Panc1 (cell line): ENCODE measurements around the gene RNU6-8. TPM values are rescaled to one million over a fixed set of nuclear protein-coding genes. Genes with fewer than 3 reads are reported as not detected.

Source experiments
- ATAC-seq: fragments of 200-7000 bp; cut with Tn5 transposase; 2 replicates; pipeline ENCODE4 v1.9.1; 2020; ENCODE audit warnings: mild to moderate bottlenecking, moderate library complexity
- BruUV-seq: library from RNA; stranded (reverse); fragments of 400-500 nt; replicated peaks from 2 replicates; lab custom pipeline; 2021; lab: Mats Ljungman, UMichigan
- CTCF ChIA-PET: fragments of 300-600 bp; sonication (Branson Sonifier 250); formaldehyde crosslinking; loops from one replicate; lab custom pipeline; 2022; ENCODE audit warnings: antibody characterized with exemption; lab: Charles Lee
- POLR2A ChIA-PET: fragments of 300-600 bp; sonication (Branson Sonifier 250); formaldehyde crosslinking; loops from one replicate; lab custom pipeline; 2022; ENCODE audit warnings: antibody characterized with exemption; lab: Charles Lee
- DNase-seq: peaks from one replicate; pipeline ENCODE4 v3.0.0-alpha.2; 2010; ENCODE audit warnings: low read depth, low spot score
- H3K27ac ChIP-seq: 2 replicates; pipeline ENCODE4 v1.5.1; 2011; ENCODE audit warnings: mild to moderate bottlenecking, low read length, inconsistent platforms
- H3K27me3 ChIP-seq: fragments of 200-500 bp; sonication (Bioruptor generic); 2 replicates; pipeline ENCODE4 v1.6.0; 2014; ENCODE audit warnings: low read length, inconsistent platforms; ENCODE audit not compliant: control insufficient read depth, insufficient read depth
- H3K36me3 ChIP-seq: fragments of 200-500 bp; sonication (Bioruptor generic); 2 replicates; pipeline ENCODE4 v1.5.1; 2014; ENCODE audit warnings: inconsistent platforms, mild to moderate bottlenecking, low read length, moderate library complexity; ENCODE audit not compliant: control insufficient read depth, insufficient read depth
- H3K4me1 ChIP-seq: 2 replicates; pipeline ENCODE4 v1.5.1; 2011; ENCODE audit warnings: inconsistent platforms, mild to moderate bottlenecking, low read length, moderate library complexity; ENCODE audit not compliant: control insufficient read depth, insufficient read depth
- H3K4me3 ChIP-seq, 2 experiments: 2 replicates each; pipeline ENCODE4 v1.5.1; 2011 to 2012; ENCODE audit warnings: low read depth in 2 of 2, low read length in 2 of 2, mild to moderate bottlenecking in 2 of 2, inconsistent platforms in 1 of 2, moderate library complexity in 1 of 2
- H3K9me3 ChIP-seq: fragments of 200-500 bp; sonication (Bioruptor generic); 2 replicates; pipeline ENCODE4 v1.5.1; 2014; ENCODE audit warnings: low read depth, mild to moderate bottlenecking, inconsistent platforms, low read length, moderate library complexity; ENCODE audit not compliant: control insufficient read depth, insufficient read depth
- POLR2AphosphoS5 ChIP-seq: IDR thresholded peaks from 2 replicates; pipeline ENCODE4 v1.6.1; 2012; ENCODE audit warnings: mild to moderate bottlenecking, low read depth, low read length, moderate library complexity
- REST ChIP-seq, 2 experiments: IDR thresholded peaks; 2 replicates each; pipeline ENCODE4 v1.6.1; 2011 to 2012; ENCODE audit warnings: low read depth in 2 of 2, control low read depth in 1 of 2, low read length in 1 of 2, mild to moderate bottlenecking in 1 of 2, moderate library complexity in 1 of 2; ENCODE audit not compliant: insufficient read depth in 1 of 2
- SIN3A ChIP-seq: IDR thresholded peaks from 2 replicates; pipeline ENCODE4 v1.6.1; 2012; ENCODE audit warnings: low read depth, mild to moderate bottlenecking, low read length, moderate library complexity, borderline replicate concordance; ENCODE audit not compliant: insufficient read depth
- TCF7L2 ChIP-seq: IDR thresholded peaks from 2 replicates; pipeline ENCODE4 v1.6.1; 2011; ENCODE audit warnings: mild to moderate bottlenecking, low read depth, low read length, inconsistent platforms
- in situ Hi-C: cut with HindIII; loops from 2 replicates; pipeline ENCODE4 v1.10.0; 2016; ENCODE audit warnings: low sequenced_read_pairs, low pct_unique_long_range_greater_than_20kb
- intact Hi-C: fragments of 100-400 bp; cut with micrococcal nuclease; formaldehyde crosslinking; loops from one replicate; pipeline ENCODE4 v1.10.0; 2022; ENCODE audit not compliant: unreplicated experiment
- total RNA-seq: library from RNA; stranded (reverse); gene quantifications from one replicate; pipeline ENCODE4 v1.2.1, GENCODE V29; 2021; ENCODE audit not compliant: unreplicated experiment
- TF ChIP-seq, protein P1 (sequence below): fragments of 450-650 bp; IDR thresholded peaks from 2 replicates; pipeline ENCODE4 v1.5.1; 2017; ENCODE audit warnings: mild to moderate bottlenecking

Gene RNU6-8
- total RNA-seq, 1 experiment from 2014 or later = not detected

GRCh38 chr14:32208490-32208889 is 5.4 kb upstream of the RNU6-8 start:
- intact Hi-C loops = loop anchor here (10.0 kb wide), 1 partner anchor 134 kb away; the partner anchor contains the start of gene ARHGAP5
- POLR2A ChIA-PET = no interaction called here
- no peaks in the 10 kb centered on the region for H3K9me3 ChIP-seq
- BruUV-seq = no TSS peak
- no peak for TF ChIP-seq REST (IDR thresholded peaks at IDR 0.05; ENCODE audit: insufficient read depth in 1 of 2, low read depth in 2 of 2, low read length in 1 of 2)
- TF ChIP-seq POLR2AphosphoS5 = no peak
- TF ChIP-seq, protein P1, sequence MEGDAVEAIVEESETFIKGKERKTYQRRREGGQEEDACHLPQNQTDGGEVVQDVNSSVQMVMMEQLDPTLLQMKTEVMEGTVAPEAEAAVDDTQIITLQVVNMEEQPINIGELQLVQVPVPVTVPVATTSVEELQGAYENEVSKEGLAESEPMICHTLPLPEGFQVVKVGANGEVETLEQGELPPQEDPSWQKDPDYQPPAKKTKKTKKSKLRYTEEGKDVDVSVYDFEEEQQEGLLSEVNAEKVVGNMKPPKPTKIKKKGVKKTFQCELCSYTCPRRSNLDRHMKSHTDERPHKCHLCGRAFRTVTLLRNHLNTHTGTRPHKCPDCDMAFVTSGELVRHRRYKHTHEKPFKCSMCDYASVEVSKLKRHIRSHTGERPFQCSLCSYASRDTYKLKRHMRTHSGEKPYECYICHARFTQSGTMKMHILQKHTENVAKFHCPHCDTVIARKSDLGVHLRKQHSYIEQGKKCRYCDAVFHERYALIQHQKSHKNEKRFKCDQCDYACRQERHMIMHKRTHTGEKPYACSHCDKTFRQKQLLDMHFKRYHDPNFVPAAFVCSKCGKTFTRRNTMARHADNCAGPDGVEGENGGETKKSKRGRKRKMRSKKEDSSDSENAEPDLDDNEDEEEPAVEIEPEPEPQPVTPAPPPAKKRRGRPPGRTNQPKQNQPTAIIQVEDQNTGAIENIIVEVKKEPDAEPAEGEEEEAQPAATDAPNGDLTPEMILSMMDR = no peak
- no peak for TF ChIP-seq TCF7L2
- no peak for TF ChIP-seq SIN3A
- H3K4me1 ChIP-seq = peaks cover 3% of the 10 kb centered on the region; the same call in 1 of the 2 replicates
- ATAC-seq (no peak), DNase-seq (no peak)
- in situ Hi-C loops = no loop called here
- H3K4me3 ChIP-seq = no peak overlapping the region
- H3K36me3 ChIP-seq = no peaks in the 10 kb centered on the region
- H3K27ac ChIP-seq = no peak overlapping the region
- no peaks in the 10 kb centered on the region for H3K27me3 ChIP-seq
- CTCF ChIA-PET = no interaction called here

GRCh38 chr14:32206552-32206951 is 3.5 kb upstream of the RNU6-8 start:
- ChIA-PET CTCF (no interaction called here), POLR2A (no interaction called here)
- Histone ChIP-seq H3K27me3 (no peaks in the 10 kb centered on the region), H3K4me3 (no peak overlapping the region), H3K36me3 (no peaks in the 10 kb centered on the region), H3K9me3 (no peaks in the 10 kb centered on the region), H3K27ac (no peak overlapping the region), H3K4me1 (peaks cover 3% of the 10 kb centered on the region; the same call in 1 of the 2 replicates)
- BruUV-seq = no TSS peak
- TF ChIP-seq, protein P1 = no peak
- TF ChIP-seq TCF7L2 = no peak
- no peak for TF ChIP-seq POLR2AphosphoS5
- TF ChIP-seq REST (IDR thresholded peaks at IDR 0.05; ENCODE audit: insufficient read depth in 1 of 2, low read depth in 2 of 2, low read length in 1 of 2) = no peak
- no peak for TF ChIP-seq SIN3A
- in situ Hi-C loops (no loop called here), intact Hi-C loops (loop anchor here (10.0 kb wide), 1 partner anchor 132 kb away; the partner anchor contains the start of gene ARHGAP5)
- ATAC-seq (no peak), DNase-seq (no peak)
